CD4-positive, alpha-beta T cell treated with Interleukin-21 for 1 hour (primary cell): ENCODE data around the gene KIAA1217.

Experiments used
- DNase-seq: peaks from one replicate; pipeline ENCODE4 v3.0.0-alpha.2; 2020

KIAA1217 gene

DNA sequence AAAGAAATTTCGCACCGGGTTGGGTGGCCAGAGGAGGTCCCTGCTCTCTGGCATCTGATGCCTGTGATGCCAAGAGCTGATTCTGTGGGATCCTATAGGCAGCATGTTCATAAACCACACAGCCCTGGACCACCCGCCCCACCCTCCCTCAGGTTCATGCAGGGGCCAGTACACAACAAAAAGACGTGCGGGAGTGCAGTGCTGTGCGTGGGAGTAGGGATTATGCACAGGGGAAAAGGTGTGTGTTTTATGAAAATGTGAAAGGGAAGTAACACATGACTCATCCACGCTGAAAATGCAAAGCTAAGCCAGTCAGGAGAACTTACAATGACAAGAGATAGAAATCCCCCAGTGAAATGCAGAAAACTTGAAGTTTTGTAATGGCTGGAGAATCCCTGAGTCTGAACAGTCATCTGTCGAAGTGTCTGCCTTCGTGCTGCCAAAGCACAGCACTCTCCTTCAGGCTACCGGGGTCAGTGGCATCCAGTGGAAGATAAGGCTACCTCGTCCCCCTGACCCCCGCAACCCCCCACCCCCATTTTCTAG, 1.1 kb downstream of the KIAA1217 start:
- DNase-seq = no peak

- DNase-seq = no peak
Measured at GRCh38 chr10:24210501-24210900, 1.6 kb downstream of the KIAA1217 start.

DNA sequence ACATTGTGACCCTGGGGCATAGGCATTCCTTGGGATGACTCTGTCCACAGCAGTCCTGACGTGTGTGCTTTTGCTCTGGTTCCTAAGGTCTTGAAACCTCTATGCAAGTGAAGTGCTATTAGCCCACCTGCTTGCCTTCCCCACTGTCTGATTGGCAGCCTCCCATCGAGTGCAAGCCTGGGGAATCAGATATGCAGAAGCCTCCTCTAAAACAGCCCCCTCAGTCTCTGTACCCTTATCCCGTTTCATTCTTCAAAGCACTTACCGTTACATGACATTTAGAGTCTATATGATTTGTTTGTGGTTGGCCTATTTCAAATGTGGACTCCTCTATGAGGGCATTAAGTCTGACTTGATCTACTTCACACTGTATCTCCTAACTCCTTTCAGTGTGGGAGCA, 4.3 kb downstream of the KIAA1217 start:
- DNase-seq = no peak

DNA sequence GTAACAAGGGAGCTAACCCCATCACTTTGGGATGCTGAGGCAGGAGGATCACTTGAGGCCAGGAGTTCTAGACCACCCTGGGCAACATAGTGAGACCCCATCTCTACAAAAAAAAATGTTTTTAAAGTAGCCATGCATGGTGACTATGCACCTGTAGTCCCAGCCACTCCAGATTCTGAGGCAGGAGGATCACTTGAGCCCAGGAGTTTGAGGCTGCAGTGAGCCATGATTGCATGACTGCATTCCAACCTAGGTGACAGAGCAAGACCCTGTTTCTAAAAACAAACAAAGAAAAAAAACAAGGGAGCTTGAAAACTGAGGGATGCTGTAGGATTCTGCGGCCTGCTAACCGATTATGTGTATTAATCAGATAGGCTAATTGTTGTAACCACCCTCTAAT, 4.9 kb downstream of the KIAA1217 start:
- DNase-seq = no peak

DNA sequence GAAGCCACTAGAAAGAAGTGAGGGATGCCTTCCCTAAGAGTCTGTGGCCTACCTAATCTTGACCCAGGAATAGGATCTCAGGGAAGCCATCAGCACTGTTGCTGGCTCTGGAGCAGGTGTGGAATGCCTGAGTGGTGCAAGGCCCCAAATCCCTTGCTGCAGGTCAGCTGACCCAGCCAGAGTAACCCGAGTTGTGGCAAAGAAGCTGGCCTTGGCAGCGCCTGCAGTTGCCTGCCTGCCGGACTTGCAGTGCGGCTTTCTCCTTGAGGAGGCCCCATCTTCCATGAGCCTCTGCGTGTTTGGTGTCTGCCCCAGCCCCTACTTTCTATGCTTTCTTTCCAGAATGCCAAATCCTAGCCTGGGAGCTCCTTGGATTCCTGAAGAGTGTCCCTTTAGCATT, 5.8 kb downstream of the KIAA1217 start:
- DNase-seq = no peak

DNA sequence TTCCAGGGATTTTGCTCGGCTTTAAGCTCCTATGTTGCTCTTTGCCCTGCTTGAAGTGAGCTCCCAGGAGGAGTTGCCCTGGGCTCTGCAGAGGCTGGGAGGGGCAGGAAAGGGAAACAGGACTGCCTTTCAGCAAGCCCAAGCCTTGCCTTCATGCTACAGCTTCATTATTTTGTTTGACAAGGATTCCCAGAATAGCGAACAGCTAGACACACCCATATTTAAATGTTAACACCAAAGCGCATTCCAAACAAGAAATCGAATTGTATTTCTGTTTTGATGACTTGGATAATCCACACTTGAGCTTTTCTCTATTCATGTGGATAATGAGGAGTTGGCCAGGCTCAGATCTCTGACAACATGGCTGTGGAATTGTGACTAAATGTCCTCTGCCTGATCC, 6.3 kb downstream of the KIAA1217 start:
- no peak for DNase-seq

GRCh38 chr10:24215603-24216002, 6.7 kb downstream of the KIAA1217 start:
- DNase-seq = no peak

- DNase-seq = no peak
Measured at GRCh38 chr10:24219963-24220362, 11.0 kb downstream of the KIAA1217 start.

DNA sequence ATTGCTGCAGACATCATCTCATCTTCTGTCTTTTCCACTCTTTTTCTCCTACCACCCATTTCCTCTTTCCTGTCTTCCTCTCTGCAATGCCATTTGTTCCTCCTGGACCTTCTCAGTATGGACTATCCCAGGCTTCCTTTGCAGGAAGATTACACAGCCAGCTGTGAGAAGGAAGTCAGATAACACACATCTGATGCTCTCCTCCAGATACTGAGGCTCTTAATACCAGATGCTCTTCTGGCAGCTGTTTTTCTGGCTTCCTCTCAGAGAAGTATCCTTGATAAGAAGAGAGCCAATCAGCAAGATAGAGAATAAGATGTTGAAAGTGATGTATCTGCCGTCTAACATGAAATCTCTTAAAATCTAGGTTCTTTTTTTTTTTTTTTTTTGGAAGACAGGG, 14.4 kb downstream of the KIAA1217 start:
- no peak for DNase-seq

GRCh38 chr10:24223953-24224352, 15.0 kb downstream of the KIAA1217 start:
- DNase-seq = no peak

DNA sequence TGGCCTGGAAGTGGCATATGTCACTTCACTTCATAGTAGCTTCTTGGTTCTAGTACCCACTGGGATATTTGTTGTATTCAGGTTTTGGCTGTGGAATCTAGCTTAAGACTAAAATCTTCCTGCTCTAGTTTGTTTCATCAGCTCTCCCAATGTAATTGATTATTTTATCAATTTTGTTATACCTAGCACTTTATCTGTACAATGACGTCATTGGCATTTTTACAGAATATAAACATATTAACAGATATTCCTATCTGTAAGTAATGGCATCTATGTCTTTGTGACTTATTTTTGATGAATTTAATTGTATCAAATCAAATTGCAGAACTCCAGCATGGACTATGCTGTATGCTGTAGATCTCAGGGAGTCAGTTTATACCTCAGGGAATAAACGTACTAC, 19.7 kb downstream of the KIAA1217 start:
- DNase-seq = no peak

GRCh38 chr10:24229909-24230308, 21.0 kb downstream of the KIAA1217 start:
- DNase-seq = no peak

DNA sequence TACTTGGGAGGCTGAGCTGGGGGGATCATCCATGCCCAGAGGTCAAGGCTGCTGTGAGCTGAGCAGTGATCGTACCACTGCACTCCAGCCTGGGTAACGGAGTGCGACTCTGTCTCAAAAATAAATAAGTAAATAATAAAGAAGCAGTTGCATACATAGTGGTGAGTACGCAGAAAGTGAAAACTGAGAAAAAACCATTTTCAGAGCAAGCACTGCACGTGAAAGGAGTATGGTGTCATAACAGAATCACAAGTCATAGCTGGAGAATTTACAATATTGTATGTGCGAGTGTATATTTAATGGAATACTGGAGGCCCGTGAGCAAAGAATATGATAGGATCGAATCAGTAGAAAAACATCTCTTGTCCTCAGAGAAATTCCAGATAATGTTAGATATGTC, 22.3 kb downstream of the KIAA1217 start:
- DNase-seq = no peak

DNA sequence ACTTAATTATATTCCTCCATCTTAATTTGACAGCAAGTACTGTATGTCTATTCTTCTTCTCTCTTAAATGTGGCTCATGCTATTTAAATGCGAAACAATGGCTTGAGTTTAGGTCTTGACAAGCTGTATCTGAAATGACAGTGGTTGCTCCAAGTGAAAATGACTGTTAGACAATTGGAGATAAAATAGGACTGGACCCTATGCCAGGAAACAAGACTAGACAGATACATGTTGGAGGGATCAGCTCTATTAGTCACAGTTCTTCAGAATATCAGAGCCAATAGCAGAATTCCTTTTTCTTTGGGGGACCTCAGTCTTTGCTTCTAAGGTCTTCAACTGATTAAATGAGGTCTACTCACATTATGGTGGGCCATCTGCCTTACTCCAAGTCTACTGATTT, 25.8 kb downstream of the KIAA1217 start:
- DNase-seq = no peak

DNA sequence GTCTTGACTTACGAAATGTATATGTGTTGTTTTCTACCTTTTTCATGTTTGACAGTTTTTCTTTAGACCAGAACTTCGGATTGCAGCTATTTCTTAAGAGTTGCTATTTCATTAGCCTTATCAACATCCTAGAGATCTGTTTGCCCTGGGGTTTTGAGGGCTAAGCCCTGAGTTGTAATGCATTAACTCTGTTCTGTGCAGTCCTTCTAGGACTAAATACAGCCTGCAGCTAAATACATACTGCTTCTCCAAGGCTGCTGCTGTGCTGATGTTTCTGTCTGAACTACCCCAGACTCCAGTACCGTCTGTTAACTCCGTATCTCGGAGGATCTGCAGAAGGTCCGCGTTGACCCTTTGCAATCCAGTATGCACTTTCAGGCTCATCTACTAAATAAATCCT, 26.5 kb downstream of the KIAA1217 start:
- no peak for DNase-seq

DNA sequence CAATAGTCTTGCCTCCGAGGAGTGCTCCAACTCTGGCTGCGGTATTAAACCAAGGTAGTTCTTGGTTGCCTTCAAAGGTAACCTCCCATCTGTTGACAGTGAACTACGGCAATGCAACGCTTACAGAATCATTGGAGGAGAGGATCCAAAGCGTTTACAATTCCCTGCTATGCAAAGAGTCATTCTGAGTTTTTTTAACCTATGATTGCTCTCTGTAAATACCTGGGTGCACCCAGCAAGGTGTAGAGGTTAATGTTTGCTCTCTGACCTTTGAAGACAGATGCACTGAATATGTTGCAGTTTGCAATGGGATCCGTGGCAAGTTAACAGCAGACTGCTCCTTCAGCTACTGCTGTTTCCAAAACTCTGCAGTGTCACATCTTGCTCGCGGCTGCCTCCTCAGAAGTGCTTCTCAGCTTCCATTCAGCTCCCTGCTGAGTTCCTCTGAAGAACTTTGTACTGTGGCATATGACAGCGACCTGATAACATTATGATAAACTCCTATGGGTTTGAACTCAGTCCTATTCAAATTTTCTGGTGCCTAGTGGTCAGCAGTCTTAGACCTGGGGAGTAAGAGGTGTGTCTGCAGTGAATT, 29.0 kb downstream of the KIAA1217 start:
- no peak for DNase-seq

- DNase-seq = no peak
Measured at GRCh38 chr10:24238519-24239247, 29.7 kb downstream of the KIAA1217 start.

DNA sequence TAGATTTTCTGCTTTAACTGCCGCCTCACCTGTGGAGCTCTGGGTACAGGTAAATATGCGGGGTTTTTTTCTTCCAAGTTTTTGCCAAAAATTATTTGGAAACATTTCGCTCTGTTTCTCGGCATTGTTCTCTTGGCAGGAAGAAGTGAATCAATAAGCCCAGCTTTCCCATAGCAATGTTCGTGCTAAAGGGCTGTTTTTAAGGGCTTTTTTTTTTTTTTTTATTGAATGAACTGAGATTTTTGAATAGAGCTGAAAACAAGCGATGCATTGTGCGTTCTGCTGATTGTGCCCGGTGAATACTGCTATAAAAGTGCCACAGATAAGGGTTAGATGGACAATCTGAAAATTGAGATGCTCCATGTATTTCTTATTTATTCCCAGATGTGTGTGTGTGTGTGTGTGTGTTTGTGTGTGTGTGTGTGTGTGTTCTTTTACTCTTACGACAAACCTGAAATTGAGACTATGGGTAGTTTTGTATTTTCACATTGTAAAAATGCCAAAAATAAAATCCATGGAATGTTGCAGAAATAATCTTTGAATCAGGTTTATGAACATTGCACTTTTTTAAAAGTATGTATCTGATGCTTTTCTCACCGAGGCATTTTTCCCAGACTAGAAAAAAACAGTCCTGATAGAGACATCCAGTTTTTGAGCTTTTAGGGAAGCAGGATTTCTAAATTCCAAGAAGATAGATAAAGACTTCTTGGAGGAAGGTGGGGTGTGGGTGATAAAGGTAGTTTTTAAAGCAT, 30.5 kb downstream of the KIAA1217 start:
- no peak for DNase-seq

- DNase-seq = no peak
Measured at GRCh38 chr10:24240041-24240751, 31.3 kb downstream of the KIAA1217 start.

DNA sequence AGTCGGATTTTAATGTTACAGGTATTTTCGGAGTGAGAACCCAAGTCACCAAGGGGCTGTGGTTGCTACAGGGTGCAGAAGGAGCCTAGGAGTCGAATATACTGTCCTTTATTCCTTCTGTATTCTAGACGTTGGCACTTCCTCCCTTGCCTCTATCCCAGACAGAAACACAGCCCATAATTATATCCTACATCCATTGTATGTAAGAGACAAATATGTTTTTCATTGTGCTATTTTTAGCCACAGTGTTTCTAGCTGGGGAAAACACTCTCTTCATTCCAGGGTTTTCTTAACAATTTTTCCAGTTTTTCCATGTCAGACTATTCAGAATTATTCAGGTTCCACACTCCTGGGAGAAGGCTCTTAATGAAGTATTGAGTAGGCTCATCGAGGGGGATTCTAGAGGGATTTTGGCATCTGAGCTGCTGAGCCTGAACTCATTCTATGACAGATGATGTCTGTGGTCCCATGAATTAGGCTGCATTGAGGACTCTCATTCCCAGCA, 32.6 kb downstream of the KIAA1217 start:
- DNase-seq = no peak

- DNase-seq = no peak
Measured at GRCh38 chr10:24242562-24242961, 33.6 kb downstream of the KIAA1217 start.

GRCh38 chr10:24246365-24246764, 37.4 kb downstream of the KIAA1217 start:
- no peak for DNase-seq

- DNase-seq = no peak
Measured at GRCh38 chr10:24247841-24248240, 38.9 kb downstream of the KIAA1217 start.
